Endothelial cell of umbilical vein (primary cell): ENCODE measurements around the gene NDST4. TPM values are rescaled to one million over a fixed set of nuclear protein-coding genes. Genes with fewer than 3 reads are reported as not detected.

Experiments used
- BruUV-seq: library from RNA; stranded (reverse); fragments of 400-500 nt; replicated peaks from 2 replicates; lab custom pipeline; 2021; lab: Mats Ljungman, UMichigan
- CTCF ChIA-PET: fragments of 300-600, 350-600 bp; sonication (Branson Sonifier 250); formaldehyde crosslinking; loops from one replicate; lab custom pipeline; 2021; ENCODE audit warnings: antibody characterized with exemption, inconsistent platforms; lab: Charles Lee
- POLR2A ChIA-PET: fragments of 300-600, 350-600 bp; sonication (Branson Sonifier 250); formaldehyde crosslinking; loops from one replicate; lab custom pipeline; 2021; ENCODE audit warnings: antibody characterized with exemption, inconsistent platforms; lab: Charles Lee
- DNase-seq: peaks from one replicate; pipeline ENCODE4 v3.0.0-alpha.2; 2011; ENCODE audit warnings: low read depth, low spot score
- FAIRE-seq: peaks from 2 replicates; lab custom pipeline; 2011; peaks lifted over from hg19 to GRCh38; lab: Jason Lieb, UNC
- H2AFZ ChIP-seq: 2 replicates; pipeline ENCODE4 v1.6.0; 2012; ENCODE audit warnings: low read depth, low read length, control low read depth, inconsistent platforms
- H3K27ac ChIP-seq: 2 replicates; pipeline ENCODE4 v1.5.1; 2011; ENCODE audit warnings: low read depth, mild to moderate bottlenecking, control low read depth, low read length, moderate library complexity; ENCODE audit not compliant: insufficient read depth
- H3K27me3 ChIP-seq, 2 experiments: 2 replicates each; pipeline versions ENCODE4 v1.6.0 to v1.6.1; 2011; ENCODE audit warnings: low read length in 2 of 2, mixed read lengths in 1 of 2; ENCODE audit not compliant: control insufficient read depth in 2 of 2, insufficient read depth in 2 of 2
- H3K36me3 ChIP-seq, 2 experiments: 2 replicates in 1 of 2; 3 replicates in 1 of 2; pipeline ENCODE4 v1.5.1; 2011; ENCODE audit warnings: low read length in 2 of 2, mild to moderate bottlenecking in 1 of 2, moderate library complexity in 1 of 2; ENCODE audit not compliant: control insufficient read depth in 2 of 2, insufficient read depth in 2 of 2; ENCODE audit errors: extremely low read depth in 1 of 2
- H3K4me1 ChIP-seq: 3 replicates; pipeline ENCODE4 v1.5.1; 2011; ENCODE audit warnings: mild to moderate bottlenecking, low read length; ENCODE audit not compliant: control insufficient read depth, insufficient read depth; ENCODE audit errors: extremely low read depth
- H3K4me2 ChIP-seq: 2 replicates; pipeline ENCODE4 v1.6.1; 2011; ENCODE audit warnings: low read length, control low read depth, mixed read lengths; ENCODE audit not compliant: insufficient read depth
- H3K4me3 ChIP-seq, 3 experiments: fragments of 200-600 bp in 1 of 3; sonication (generic), shearing (Covaris generic) in 1 of 3; replicated peaks in 1 of 3; 2 replicates each; pipeline ENCODE4 v1.5.1; 2011 to 2016; ENCODE audit warnings: control low read depth in 3 of 3, low read length in 3 of 3, mild to moderate bottlenecking in 2 of 3, inconsistent platforms in 1 of 3, low read depth in 1 of 3, moderate library complexity in 1 of 3; ENCODE audit not compliant: insufficient read depth in 1 of 3
- H3K79me2 ChIP-seq: 2 replicates; pipeline ENCODE4 v1.6.0; 2012; ENCODE audit warnings: low read length, inconsistent platforms; ENCODE audit not compliant: control insufficient read depth, insufficient read depth
- H3K9ac ChIP-seq: replicated peaks from 2 replicates; pipeline ENCODE3; 2011; ENCODE audit warnings: low read length, control low read depth; ENCODE audit not compliant: insufficient read depth; ENCODE audit errors: extremely low read depth
- H3K9me1 ChIP-seq: replicated peaks from 3 replicates; pipeline ENCODE4 v1.6.0; 2011; ENCODE audit warnings: mild to moderate bottlenecking, low read length; ENCODE audit not compliant: control insufficient read depth, insufficient read depth; ENCODE audit errors: extremely low read depth
- H3K9me3 ChIP-seq: replicated peaks from 2 replicates; pipeline ENCODE4 v1.5.1; 2012; ENCODE audit warnings: low read length, inconsistent platforms; ENCODE audit not compliant: control insufficient read depth, insufficient read depth
- H4K20me1 ChIP-seq: replicated peaks from 2 replicates; pipeline ENCODE3; 2011; ENCODE audit warnings: mild to moderate bottlenecking, low read length; ENCODE audit not compliant: control insufficient read depth, insufficient read depth; ENCODE audit errors: extremely low read depth
- CTCF ChIP-seq, 2 donors: IDR thresholded peaks; 1 replicate in 1 of 2; 2 replicates in 1 of 2; pipeline ENCODE4 v1.5.1; 2011; ENCODE audit warnings: low read length in 2 of 2, mild to moderate bottlenecking in 2 of 2, moderate library complexity in 2 of 2, control low read depth in 1 of 2, inconsistent platforms in 1 of 2, low read depth in 1 of 2; ENCODE audit not compliant: insufficient read depth in 1 of 2; ENCODE audit errors: extremely low read depth in 1 of 2
- EZH2 ChIP-seq: IDR thresholded peaks from 2 replicates; pipeline ENCODE4 v1.6.1; 2012; ENCODE audit warnings: borderline replicate concordance, low read depth, mild to moderate bottlenecking, moderate library complexity, low read length, inconsistent platforms; ENCODE audit not compliant: severe bottlenecking
- FOS ChIP-seq: IDR thresholded peaks from 2 replicates; pipeline ENCODE4 v1.6.1; 2011; ENCODE audit warnings: mild to moderate bottlenecking, low read length, moderate library complexity, borderline replicate concordance; ENCODE audit not compliant: insufficient read depth
- GATA2 ChIP-seq: IDR thresholded peaks from 2 replicates; pipeline ENCODE4 v1.7.0; 2011; ENCODE audit warnings: low read depth, mild to moderate bottlenecking, moderate library complexity, mixed read lengths, low read length; ENCODE audit not compliant: insufficient read length, insufficient read depth
- JUN ChIP-seq: IDR thresholded peaks from 2 replicates; pipeline ENCODE4 v1.6.1; 2011; ENCODE audit warnings: borderline replicate concordance, low read depth; ENCODE audit not compliant: insufficient read length, insufficient read depth
- MAX ChIP-seq: IDR thresholded peaks from 2 replicates; pipeline ENCODE4 v1.6.1; 2011; ENCODE audit not compliant: insufficient read depth, insufficient read length
- MYC ChIP-seq: IDR thresholded peaks from one replicate; pipeline ENCODE4 v1.6.1; 2011; ENCODE audit warnings: mild to moderate bottlenecking, low read depth, low read length
- POLR2A ChIP-seq: IDR thresholded peaks from 2 replicates; pipeline ENCODE4 v1.6.1; 2012; ENCODE audit warnings: low read depth, mild to moderate bottlenecking, control low read depth, low read length
- POLR2AphosphoS5 ChIP-seq: IDR thresholded peaks from 2 replicates; pipeline ENCODE4 v1.6.1; 2012; ENCODE audit warnings: low read depth, mild to moderate bottlenecking, control low read depth, low read length, moderate library complexity; ENCODE audit not compliant: insufficient read depth
- dilution Hi-C: fragments of 300-500 bp; cut with MboI; formaldehyde crosslinking; loops from one replicate; pipeline ENCODE4 v1.15.0; 2019; ENCODE audit warnings: low sequenced_read_pairs; ENCODE audit not compliant: extremely low pct_ligation_motif_present
- intact Hi-C: fragments of 100-400 bp; cut with micrococcal nuclease; formaldehyde crosslinking; loops from one replicate; pipeline ENCODE4 v1.10.0; 2022
- polyA plus RNA-seq, 4 experiments: library from polyadenylated mRNA; depleted of rRNA in 3 of 4; stranded (reverse) in 3 of 4; unstranded in 1 of 4; fragments of >200 nt; gene quantifications; 2 replicates each; pipeline versions ENCODE4 v1.2.1 to v1.2.3, GENCODE V29; 2011 to 2012; ENCODE audit warnings: missing spikeins in 1 of 4
- total RNA-seq: library from RNA; stranded (reverse); gene quantifications from 2 replicates; pipeline ENCODE4 v1.2.3, GENCODE V29; 2021

Gene NDST4
- total and polyA plus RNA-seq, 2 donors (not counting 3 experiments of a cell fraction or from before 2014, with no cell fraction given) = not detected

- Histone ChIP-seq H3K4me1 (no peaks in the 10 kb centered on the region), H3K9ac (no peak overlapping the region), H3K36me3 (no peaks in the 10 kb centered on the region), H3K27ac (no peak overlapping the region), H2AFZ (no peak overlapping the region), H3K79me2 (no peaks in the 10 kb centered on the region), H3K27me3 (no peaks in the 10 kb centered on the region), H3K4me3 (no peak overlapping the region), H3K4me2 (no peak overlapping the region), H4K20me1 (no peaks in the 10 kb centered on the region), H3K9me3 (no peaks in the 10 kb centered on the region), H3K9me1 (no peaks in the 10 kb centered on the region)
- no TSS peak for BruUV-seq
- dilution Hi-C loops = no loop called here
- ChIA-PET POLR2A (no interaction called here), CTCF (no interaction called here)
- intact Hi-C loops = no loop called here
- TF ChIP-seq MAX (no peak), JUN (no peak), EZH2 (no peak), GATA2 (no peak), POLR2A (no peak), MYC (no peak), FOS (no peak), POLR2AphosphoS5 (no peak), CTCF (IDR thresholded peaks at IDR 0.05; ENCODE audit: extremely low read depth in 1 of 2, insufficient read depth in 1 of 2, low read depth in 1 of 2, low read length in 2 of 2) (no peak)
- DNase-seq (no peak), FAIRE-seq (no peak)
Measured at GRCh38 chr4:114941503-114941902, 171.9 kb downstream of the NDST4 start.
